ENCODE results near the gene NDUFB11.

The NDUFB11 gene

DNA sequence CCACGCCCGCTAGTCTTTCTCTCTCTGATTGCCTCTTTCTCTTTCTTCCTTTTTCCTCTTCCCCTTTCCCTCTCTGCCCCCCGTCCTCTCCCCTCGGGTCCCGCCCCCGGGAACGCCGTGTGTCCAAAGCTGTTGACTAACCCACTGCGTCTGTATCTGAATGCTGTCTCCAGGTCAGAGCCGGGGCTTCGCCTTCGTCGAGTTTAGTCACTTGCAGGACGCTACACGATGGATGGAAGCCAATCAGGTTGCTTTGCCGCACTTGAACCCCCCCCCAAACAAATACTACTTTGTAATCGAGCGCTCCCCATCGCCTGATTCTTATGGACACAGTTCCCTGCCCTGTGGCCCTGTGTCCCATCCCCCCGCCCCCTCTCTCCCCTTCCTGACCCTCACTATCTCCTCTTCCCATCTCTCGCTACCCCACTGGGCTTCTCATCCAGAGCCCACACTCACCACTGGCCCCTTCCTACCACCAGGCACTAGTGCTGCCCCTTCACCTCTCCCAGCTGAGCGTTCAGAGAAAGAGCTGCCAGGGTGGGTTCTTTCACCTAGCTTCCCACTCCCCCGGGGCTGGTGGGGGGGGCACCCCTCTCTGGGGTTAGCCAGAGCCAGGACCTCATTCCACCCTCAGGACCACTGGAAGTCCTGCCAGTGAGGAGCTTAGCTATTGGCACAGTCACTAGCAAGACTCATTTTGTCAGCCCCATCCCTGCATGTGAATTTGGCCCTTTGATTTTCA lies 30.5 kb upstream of the NDUFB11 start:
- no peak for DNase-seq (ENCODE audit: low read depth in 2 of 2)

DNA sequence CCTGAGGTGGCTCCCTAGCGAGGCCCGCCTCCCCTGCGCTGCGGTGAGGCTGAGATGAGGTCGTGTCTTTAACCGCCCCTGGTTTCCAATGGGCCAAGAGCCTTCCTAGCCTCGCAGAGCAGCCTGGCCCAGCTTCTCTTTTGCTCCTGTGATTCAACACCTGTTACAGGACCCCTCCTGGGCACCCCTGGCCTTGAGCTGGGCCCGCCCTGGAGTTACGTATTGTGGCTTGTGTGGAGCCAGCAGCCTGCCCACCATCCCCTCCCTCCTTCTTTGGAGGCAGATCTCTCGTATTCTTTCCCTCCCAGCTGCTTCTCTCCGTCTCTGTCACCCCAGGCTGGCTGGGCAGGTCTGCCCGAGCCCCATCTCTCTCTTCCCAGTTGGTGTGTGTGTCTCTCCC lies 29.9 kb upstream of the NDUFB11 start:
- DNase-seq (ENCODE audit: low read depth in 2 of 2), result no peak

- no peak for DNase-seq (ENCODE audit: low read depth in 2 of 2)
Observed at GRCh38 chrX:47172971-47173792, 28.7 kb upstream of the NDUFB11 start.

DNA sequence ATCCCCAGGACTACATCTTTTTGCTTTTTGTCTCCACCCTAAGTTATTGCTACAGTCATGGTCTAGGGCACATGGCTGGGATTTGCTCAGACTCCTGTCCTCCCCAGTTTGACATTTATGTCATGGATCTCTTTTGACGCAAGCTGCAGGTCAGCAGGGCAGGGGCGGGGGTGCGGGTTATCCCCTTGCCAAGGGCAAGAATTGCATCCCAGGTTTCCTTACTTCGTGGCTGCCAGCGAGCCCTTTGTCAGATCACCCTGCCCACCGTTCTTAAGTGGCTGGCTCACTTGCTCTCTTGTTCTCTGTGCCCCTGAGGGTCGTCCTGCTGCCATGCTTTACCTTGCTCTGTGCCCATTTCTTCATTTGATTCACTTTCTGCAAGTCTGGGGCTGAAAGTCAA lies 28.0 kb upstream of the NDUFB11 start:
- no peak for DNase-seq (ENCODE audit: low read depth in 2 of 2)

GRCh38 chrX:47171996-47172395 lies 27.5 kb upstream of the NDUFB11 start:
- DNase-seq (ENCODE audit: low read depth in 2 of 2), result no peak

DNA sequence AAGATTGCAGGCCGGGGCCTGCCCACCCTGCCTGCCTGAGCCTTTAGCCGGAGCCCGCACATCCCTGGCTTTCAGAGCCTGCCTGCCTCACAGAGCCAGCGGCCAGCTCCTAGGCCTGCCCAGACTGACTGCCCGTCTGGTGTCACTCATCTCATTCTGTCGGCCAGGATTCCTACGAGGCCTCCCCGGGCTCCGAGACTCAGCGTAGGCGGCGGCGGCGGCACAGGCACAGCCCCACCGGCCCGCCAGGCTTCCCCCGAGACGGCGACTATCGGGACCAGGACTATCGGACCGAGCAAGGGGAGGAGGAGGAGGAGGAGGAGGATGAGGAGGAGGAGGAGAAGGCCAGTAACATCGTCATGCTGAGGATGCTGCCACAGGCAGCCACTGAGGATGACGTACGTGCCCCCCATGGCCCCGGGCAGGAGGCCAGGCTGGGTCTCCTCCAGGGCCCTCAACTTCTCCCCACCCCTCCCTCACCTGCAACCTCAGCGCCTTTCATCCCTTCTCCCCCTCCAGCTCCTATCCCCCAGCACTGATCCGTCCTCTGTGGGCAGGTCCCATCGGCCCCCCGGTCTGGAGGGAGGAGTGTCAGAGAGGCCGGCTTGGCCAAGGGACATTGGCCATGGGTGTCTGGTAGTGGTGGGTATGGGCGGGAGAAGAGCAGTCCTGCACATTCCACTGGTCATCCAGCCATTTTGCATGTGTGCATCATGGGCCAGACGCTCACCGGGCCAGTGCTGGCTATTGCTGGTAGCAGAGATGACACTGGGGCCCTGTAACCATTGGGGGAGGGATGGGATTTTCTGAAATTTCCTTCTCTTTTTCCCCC lies 26.6 kb upstream of the NDUFB11 start:
- no peak for DNase-seq (ENCODE audit: low read depth in 2 of 2)

DNA sequence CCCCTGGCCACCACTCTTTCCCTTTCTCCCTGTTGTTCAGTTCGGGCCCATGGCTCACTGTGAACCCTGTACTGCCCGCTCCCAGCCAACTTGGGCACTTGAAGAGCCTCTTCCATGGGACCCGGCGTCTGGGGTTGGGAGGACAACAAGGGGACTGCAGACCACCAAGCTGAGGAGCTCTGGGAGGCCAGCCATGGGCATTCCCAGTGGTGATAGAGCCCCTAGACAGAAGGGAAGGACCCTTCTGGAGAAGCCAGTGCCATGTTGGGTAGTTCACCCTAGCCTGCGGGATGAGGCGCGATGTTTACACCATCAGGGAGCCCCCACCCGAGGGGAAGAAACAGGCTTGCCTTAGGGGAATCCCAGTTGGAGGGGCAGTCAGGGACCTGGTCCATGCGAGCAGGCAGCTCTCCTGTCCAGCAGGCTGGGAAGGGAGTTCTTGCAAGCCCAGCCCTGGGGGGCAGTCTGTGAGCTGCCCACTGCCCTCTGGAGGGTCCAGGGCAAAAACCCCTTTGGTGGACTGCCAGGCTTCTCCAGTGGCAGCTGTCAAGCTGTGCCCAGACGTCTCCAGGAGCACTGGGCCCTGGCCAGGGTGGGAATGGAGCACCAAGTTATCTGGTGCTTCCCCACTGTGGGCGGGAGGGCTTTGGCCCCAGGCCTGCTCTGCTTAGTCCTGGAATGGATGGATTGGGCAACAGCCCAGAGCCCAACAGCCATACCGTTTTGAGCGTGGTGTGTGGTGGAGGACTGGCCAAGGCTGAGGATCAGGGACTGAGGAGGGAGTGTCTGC lies 25.4 kb upstream of the NDUFB11 start:
- DNase-seq (ENCODE audit: low read depth in 2 of 2), result no peak

DNA sequence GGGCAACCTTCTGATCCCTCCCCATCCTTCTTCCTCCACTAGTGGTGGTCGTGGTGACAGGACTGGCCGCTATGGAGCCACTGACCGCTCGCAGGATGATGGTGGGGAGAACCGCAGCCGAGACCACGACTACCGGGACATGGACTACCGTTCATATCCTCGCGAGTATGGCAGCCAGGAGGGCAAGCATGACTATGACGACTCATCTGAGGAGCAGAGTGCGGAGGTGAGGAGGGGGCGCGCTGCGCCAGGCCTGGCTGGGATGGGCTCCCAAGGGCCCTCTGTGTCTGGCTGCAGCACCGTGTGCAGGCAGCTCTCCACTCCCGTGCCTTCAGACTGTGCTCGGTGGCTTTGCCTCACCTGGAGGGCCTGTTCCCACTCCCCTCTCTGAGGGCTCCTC lies 24.8 kb upstream of the NDUFB11 start:
- DNase-seq (ENCODE audit: low read depth in 2 of 2), result no peak

DNA sequence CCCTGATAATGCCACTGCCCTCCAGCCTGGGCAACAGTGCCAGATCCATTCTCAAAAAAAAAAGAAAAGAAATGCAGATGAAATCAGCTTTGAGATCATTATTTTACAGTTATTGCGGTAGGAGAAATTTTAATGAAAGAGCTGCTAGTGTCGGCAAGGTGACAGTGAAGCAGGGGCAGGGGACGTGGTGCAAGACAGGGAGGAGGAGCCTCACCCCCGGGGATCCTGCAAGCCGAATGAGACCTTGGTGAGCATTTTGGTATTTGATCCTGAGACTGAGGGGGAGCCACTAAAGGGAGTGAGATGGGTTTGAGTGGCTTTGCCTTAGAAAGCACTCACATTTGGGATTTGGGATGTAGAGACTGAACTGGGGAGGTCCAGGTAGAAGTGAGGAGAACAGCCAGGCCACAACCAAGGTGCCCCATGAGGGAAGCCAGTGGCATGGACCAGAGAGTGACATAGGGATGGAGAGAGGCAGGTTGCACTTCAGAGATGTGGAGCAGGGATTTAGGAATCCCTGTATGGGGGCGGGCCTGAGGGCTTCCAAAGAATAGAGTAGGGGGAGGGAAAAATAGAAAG lies 24.1 kb upstream of the NDUFB11 start:
- DNase-seq (ENCODE audit: low read depth in 2 of 2), result no peak

DNA sequence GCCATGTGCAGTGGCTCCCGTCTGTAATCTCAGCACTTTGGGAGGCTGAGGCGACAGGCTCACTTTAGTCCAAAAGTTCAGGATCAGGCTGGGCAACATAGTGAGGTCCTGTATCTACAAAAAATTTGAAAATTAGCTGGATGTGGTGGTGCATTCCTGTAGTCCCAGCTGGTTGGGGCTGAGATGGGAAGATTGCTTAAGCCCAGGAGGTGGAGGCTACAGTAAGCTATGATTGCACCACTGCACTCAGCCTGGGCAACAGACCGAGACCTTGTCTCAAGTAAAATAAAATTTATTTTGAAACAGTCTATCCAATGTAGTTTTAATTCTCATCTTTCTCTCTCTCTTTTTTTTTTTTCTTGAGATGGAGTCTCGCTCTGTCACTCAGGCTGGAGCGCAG lies 21.6 kb upstream of the NDUFB11 start:
- no peak for DNase-seq (ENCODE audit: low read depth in 2 of 2)

- no peak for DNase-seq (ENCODE audit: low read depth in 2 of 2)
Observed at GRCh38 chrX:47164420-47164819, 19.9 kb upstream of the NDUFB11 start.

DNA sequence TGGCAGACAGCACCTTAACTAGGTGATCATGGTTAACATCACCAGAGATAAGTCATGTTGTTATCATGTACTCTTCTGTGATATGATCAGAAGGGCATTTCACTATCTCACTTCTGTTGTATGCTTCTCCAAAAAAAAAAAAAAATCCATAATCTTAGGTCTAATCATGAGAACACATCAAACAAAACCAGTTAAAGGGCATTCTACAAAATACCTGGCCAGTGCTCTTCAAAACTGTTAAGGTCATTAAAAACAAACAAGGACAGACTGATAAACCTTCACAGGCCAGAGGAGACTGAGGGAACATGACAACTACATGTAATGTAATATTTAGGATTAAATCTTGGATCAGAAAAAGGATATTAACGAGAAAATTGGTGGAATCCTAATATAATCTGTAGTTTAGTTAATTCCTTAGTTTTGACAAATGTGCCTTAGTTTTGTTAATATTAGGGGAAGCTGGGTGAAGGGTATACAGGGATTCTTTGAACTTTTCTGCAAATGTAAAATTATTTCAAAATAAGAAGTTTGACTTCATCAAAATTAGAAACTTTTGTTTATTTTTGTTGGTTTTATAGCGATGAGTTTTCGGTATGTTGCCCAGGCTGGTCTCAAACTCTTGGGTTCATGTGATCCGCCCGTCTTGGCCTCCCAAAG lies 18.6 kb upstream of the NDUFB11 start:
- DNase-seq (ENCODE audit: low read depth in 2 of 2), result no peak

DNA sequence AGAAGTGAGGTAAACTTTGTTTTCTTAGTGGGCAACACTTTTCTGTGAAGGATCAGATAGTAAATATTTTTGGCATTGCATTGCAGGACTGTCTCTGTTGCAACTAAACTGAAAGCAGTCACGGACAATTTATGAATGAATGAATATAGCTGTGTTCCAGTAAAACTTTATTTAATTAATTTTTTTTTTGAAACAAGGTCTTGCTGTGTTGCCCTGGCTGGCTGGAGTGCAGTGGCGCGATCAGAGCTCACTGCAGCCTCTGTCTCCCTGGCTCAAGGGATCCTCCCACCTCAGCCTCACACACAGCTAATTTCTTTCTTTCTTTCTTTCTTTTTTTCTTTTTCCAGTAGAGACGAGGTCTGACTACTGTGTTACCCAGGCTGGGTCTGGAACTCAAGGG lies 16.3 kb upstream of the NDUFB11 start:
- no peak for DNase-seq (ENCODE audit: low read depth in 2 of 2)

GRCh38 chrX:47158781-47159180 lies 14.3 kb upstream of the NDUFB11 start:
- no peak for DNase-seq (ENCODE audit: low read depth in 2 of 2)

DNA sequence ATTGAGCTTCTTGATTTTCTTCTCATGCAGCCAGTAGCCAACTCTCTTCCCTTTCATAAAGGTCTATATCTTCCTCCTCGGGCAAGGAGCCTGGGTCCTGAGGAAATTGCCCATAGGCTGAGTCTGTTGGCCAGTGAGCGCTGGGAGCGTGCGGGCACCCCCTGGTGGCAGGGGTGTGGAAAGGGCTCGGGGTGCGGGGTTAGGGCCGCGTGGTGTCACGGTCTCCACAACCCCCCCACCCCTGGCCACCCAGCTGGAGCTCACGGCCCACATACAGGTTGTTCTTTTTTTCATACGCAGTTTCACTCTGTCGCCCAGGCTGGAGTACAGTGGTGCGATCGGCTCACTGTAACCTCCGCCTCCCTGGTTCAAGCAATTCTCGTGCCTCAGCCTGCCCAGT lies 13.6 kb upstream of the NDUFB11 start:
- no peak for DNase-seq (ENCODE audit: low read depth in 2 of 2)

DNA sequence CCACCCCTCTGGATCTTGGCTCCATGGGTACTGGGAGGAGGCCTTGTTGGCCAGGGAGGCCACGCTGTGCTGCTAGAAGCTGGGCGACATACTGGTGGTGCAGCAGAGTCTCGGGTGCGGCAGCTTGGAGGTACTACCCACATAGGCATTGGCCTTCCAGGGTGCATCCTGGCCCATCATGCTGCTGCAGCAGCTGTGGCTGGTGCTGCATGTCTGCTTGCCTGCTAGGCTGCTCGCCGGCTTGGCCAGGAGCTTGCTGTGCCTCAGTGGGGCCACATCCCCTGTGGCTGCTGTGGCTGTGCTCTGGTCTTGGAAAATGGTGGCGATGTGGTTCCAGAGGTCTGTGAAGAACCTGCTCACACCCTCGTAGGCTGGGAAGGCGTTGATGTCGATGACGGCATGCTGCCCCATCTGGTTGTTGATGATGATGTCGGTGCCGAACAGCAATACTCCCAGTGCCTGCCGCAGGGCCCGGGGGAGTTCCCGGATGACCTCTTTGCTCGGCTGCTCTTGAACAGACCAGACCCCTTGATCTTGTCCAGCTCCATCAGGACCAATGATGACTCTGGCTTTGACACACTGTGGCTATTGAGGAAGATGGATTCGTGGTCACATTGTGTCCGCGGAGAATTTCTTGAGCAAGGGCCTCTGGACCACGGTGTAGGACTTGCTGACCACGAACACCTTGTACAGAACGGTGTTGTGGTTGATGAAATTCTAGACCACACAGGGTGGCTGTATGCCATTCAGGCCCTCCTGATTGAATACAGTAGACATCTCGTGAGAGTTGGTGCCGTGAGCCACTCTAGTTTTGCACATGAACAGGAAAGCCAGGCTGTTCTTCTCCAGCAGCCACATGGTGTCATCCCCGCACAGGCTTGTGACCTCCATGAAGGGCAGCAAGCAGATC lies 12.4 kb upstream of the NDUFB11 start:
- no peak for DNase-seq (ENCODE audit: low read depth in 2 of 2)

GRCh38 chrX:47151435-47151834 lies 6.9 kb upstream of the NDUFB11 start:
- DNase-seq (ENCODE audit: low read depth in 2 of 2), result no peak

GRCh38 chrX:47148946-47149345 lies 4.4 kb upstream of the NDUFB11 start:
- DNase-seq (ENCODE audit: low read depth in 2 of 2), result no peak
